CD4-positive, alpha-beta T cell treated with Interleukin-1 beta for 1 hour (primary cell): Measurements from ENCODE around the gene CORO1C.
A peak's percentile ranks its signal among the peaks of the same experiment; 100 is the strongest.

Experiments
- DNase-seq, 2 donors: peaks; one replicate each; pipeline ENCODE4 v3.0.0-alpha.2; 2020 to 2022

CORO1C gene

GRCh38 chr12:108613548-108613947 is 117.8 kb downstream of the CORO1C start:
- DNase-seq = no peak

GRCh38 chr12:108612788-108613282 is 118.5 kb downstream of the CORO1C start:
- no peak for DNase-seq

- peak; percentile 51 to 65 for DNase-seq
Observed at GRCh38 chr12:108611884-108612415, 119.4 kb downstream of the CORO1C start.

DNA sequence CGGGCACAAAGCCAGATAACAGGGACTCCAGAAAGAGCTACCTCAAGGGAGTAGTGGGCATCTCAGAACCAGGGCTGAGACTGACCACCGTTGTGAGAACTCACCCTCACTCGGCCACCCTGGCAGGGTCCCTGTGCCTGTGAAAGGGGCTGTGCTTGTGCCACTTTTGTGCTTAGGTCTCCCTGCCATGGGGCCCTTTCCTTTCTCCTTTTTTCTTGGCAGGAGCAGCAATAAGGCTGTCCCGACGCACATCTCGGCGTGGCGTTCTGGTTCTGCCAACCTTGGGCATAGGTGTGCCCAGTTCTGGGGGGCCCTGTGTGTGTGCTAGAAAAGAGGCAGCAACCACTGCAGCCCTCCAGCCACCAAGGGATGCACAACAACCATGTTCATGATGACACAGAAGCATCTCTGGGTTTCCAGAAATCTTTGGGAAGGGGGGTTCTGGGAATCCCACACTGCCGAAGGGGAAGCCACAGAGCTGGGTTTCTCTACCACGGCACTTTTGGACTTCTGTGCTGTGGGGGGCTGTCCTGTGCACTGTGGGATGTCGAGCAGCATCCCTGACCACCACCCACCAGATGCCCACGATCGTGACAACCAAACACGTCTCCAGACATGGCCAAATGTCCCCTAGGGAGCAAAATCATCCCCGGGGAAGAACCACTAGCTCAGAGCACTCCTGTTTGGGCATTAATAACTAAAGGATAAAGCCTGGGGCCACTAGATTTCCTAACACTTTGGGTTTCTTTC is 120.3 kb downstream of the CORO1C start:
- DNase-seq = no peak

DNA sequence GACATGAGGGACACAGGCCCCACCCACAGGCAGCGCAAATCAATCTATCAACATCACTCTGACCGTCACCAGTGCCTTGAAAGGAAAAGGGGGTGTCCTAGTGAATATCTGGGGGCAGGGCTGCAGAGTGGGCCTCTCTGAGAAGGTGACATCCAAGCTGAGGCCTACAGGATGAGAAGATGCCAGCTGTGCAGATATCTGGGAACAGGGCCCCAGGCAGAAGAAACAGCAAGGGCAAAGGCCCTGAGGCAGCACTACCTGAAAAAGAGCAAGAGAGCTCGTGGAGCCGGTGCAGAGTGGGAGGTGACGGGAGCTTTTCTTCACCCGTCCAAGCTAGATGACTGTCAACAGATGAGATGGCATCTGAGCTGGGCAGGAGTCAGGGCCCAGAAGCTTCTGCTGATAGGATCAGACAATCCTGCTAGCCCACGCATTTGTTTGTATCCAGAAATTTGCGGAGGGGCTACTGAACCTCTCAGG is 120.9 kb downstream of the CORO1C start:
- DNase-seq = no peak

DNA sequence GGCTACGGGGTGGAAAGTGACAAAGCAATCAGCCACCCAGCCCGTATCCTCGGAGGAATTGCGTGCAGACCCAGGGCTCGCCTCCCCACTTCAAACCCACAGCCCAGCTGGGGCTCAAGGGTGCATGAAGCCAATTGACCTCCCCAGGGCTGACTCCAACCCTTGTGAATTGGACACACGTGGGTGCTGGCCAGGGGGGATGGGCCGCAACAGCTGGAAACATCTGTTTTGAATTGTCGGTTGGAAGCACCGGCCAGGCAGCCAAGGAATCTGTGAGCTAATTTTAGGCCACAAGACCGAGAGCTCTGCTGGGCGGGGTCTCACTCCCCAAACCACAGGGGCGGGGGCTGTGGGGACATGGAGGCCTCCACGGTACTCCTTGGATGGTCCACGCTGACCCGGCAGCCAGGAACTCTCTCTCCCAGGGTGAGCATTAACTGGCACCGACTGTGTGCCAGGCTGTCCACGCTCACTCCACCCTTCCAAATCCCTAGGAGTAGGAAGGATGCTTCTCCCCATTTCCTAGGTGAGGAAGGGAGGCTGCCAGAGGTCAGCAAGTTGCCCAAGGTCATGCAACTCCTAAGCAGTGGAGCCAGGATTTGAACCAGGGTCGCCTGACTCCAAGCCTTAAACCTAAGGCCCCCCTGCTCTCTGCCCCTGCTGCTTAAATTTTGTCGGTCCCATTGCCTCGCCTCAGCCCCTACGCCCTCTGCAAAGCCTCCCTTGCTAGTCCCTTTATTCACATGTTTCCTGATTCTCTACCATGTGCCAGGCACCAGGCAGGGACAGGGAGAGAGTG is 121.6 kb downstream of the CORO1C start:
- DNase-seq = no peak

- DNase-seq = no peak
Observed at GRCh38 chr12:108608616-108609015, 122.7 kb downstream of the CORO1C start.

DNA sequence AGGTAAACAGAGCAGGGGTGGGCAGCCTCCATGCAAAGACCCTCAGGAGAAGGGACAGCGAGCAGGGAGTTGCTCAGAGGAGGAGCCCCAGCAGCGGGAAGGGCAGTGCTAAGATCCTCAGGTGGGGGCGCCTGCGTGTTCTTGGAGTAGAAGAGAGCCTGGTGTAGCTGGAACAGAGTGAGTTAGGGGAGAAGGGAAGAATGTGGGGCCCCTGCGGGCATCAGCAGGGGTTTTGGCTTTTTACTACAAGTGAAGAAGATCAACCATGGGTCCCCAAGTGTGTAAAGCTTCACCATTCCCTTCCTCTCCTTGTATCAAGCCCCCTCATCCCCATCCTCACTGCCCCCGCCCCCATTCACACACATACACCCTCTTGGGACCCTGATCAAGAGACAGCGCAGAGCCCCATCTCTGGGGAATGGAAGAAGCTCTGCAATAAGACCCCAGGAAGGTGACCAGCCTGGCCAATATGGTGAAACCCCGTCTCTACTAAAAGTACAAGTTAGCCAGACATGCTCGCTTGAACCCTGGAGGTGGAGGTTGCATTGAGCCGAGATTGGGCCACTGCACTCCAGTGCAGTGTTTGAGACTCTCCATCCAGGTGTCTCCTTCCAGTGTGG is 123.2 kb downstream of the CORO1C start:
- no peak for DNase-seq

GRCh38 chr12:108606492-108606891 is 124.8 kb downstream of the CORO1C start:
- DNase-seq = no peak

- DNase-seq = no peak
Observed at GRCh38 chr12:108605690-108606406, 125.5 kb downstream of the CORO1C start.

- no peak for DNase-seq
Observed at GRCh38 chr12:108605000-108605689, 126.2 kb downstream of the CORO1C start.

DNA sequence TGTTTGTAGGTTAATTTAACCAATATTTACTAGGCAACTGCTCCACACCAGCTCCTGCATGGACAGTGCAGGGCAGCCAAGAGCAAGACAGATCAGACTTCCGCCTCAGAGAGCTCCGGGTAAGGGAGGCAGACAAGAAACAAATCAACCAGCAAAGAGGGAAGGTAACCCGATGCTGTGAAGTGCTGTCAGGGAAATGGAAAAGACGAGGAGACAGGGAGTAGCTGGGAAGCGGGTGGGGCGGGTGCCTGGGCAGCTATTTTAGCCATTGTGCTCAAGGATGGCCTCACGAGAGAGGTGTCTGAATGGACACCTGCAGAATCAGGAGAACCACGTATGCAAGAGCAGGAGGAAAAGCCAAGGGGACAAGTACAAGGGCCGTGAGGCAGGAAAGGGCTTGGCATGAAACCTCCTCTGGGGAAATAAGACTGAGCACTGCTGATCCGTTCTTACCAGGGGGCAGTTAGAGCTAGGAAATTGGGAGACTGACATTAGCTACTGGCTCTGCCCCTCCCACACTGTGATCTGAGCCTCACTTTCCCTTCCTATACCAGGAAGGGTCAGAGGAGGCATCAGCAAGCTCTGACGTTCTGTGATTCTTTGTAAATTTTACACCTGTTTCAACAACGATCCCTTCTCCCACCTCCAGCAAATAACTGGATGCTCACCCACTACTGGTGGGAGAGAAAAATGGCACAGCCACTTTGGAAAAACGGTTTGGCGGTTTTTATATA is 126.9 kb downstream of the CORO1C start:
- no peak for DNase-seq

DNA sequence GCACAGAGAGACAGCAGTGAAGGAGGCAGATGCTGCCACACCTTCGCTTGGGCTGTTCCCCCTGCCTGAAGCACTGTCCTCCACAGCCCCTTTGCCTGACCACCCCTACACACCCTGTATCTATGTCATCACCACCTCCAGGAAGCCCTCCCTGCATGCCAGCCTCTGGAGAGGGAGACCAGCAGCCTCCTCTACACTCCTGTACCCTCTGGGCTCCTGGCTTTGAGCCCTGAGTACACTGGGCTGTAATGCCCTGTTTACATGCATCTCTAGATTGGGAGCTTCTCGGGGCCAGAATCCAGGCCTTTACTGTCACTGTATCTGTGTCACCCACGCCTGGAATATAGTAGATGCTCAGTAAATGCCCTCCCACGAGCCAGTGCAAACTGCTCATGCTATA is 127.6 kb downstream of the CORO1C start:
- DNase-seq = no peak

DNA sequence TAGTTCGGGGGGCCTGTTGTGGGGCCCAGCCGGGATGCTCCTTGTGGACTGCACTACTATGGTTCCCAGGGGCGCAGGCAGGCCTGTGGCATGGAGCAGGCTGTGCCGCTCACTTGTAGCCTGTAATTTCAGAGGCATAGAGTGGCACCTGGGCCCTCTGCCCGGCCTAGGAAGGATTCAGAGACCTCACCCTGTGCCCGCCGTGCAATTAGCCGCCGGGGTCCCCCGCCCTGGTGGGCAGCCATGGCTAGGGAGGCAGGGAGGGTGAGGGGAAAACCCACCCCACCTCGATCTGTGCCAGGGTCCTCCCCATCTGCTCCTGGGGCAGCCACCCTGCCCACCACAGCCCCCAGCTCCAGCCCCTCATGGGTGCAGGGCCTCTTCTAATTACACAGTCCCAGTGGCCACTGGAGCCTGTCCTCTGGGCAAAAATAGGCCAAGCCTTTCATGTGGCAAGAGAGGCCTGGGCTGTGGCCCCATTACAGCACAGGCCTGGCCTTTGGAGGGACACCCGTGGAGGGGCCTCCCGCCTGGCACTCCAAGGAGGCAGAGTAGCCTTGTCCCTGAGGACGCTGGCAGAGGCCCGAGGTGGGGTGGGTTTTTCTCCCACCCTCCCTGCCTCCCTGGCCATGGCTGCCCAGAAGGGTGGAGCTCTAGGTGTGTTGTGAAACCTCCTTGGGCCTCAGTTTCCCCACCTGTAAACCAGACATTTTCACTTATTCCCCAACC is 128.2 kb downstream of the CORO1C start:
- no peak for DNase-seq

DNA sequence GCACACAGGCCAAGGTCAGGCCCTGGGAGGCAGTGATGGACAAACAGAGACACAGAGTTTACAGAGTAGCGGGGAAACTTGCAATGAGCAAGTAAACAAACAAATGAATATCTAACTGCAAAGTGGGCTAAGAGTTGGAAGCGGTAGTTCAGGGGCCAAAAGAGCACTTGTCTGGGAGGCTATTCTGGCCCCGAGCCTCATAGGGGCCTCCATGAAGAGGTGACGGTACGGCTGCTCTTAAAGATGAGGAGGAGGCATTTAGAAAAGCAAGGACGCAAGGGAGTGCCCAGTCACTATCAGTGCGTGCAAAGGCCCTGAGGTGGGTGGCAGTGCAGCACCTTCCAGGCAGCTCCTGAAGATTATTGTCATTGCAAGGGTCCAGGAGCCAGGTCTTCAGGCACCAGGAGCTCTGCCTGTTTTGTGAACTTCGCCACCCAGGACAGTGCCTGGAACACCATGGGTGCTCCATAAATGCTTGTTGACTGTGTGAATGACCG is 129.1 kb downstream of the CORO1C start:
- DNase-seq = no peak

DNA sequence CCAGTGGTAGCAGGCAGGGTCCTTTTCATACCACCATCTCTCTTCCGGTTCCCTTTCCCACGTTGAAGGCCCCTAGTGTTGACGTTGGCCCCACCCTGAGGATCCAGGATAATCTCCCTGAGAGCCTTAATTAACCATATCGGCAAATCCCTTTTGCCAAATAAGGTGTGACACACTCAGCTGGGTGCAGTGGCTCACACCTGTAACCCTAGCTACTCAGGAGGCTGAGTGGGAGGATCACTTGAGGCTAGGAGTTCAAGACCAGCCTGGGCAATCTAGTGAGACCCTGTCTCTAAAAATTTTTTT is 130.7 kb downstream of the CORO1C start:
- DNase-seq = no peak

DNA sequence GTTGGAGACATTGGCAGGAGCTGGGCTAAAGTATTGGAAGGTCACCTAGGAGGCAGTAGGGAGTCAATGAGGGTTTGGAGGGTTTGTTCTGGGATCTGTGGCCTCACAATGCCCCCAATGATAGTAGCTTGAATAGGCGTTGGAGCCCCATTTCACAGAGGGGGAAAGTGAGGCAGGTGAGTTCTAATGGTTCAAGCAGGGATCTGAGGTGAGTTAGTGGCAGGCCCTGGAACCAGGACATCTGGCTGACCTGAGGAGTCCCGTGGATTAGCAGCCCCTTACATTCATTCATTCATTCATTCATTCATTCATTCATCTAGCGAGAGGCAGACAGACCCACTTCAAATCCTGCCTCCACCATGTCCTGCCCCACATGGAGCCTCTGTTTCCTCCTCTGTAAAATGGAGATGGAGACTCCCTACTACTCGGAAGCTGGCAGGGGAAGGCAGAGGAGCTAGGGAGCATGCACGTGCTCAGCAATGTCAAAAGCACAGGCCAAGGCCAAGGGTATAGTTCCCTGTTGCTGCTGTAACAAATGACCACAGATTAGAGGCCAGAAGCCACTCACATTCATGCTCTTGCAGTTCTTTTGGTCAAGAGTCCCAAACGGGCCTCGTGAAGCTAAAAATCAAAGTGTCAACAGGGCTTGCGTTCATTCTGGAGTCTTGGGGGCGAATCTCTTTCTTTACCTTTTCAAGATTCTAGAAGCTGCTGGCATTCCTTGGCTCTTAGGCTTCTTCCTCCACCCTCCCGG is 131.2 kb downstream of the CORO1C start:
- no peak for DNase-seq

- no peak for DNase-seq
Observed at GRCh38 chr12:108599541-108599940, 131.8 kb downstream of the CORO1C start.

DNA sequence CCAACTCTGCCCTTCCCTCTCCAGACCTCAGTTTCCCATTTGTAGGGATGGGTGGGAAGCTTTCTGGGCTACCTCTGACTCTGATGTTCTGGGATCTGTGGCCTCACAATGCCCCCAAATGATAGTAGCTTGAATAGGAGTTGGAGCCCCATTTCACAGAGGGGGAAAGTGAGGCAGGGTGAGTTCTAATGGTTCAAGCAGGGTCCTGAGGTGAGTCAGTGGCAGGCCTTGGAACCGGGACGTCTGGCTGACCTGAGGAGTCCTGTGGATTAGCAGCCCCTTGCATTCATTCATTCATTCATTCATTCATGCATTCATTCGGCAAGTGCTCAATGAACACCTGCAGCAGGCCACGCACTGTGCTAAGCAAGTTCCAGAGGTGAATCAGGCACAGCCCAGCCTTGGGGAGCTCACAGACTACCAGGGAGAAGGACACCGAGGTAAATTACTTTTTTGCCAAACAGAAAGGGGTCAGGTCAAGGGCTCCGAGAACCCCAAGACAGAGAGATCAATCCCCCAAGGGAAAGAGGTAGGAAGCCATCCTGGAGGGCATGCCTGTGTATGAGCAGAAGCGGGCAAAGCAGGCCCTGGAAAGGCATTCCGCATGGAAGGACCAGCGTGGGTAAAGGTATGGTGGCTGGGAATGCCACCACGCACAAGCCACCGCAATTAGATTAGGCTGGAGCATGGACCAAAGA is 132.6 kb downstream of the CORO1C start:
- DNase-seq = no peak
